Activated CD8-positive, alpha-beta memory T cell treated with anti-CD3 and anti-CD28 coated beads for 1 hour (primary cell): ENCODE results near the gene PTK6.
"Not testable (repeated sequence)": the region's sequence is repeated elsewhere in the genome, so short reads cannot be mapped to it uniquely, and the experiment has no call there.

ENCODE experiments used
- DNase-seq, 2 donors: peaks; one replicate each; pipeline ENCODE4 v3.0.0-alpha.2; 2020; ENCODE audit warnings: low read depth in 1 of 2; ENCODE audit errors: extremely low read depth in 1 of 2

The PTK6 gene

GRCh38 chr20:63517376-63518309, 19.5 kb downstream of the PTK6 start:
- no peak for DNase-seq

DNA sequence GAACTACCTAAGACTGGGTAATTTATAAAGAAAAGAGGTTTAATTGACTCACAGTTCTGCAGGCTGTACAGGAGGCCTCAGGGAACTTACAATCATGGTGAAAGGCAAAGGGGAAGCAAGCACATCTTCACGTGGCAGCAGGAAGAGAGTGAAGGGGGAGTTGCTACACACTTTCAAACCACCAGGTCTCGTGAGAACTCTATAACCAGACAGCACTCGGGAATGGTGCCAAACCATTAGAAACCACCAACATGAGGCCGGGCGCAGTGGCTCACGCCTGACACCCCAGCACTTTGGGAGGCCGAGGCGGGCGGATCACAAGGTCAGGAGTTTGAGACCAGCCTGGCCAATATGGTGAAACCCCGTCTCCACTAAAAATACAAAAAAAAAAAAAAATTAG, 22.7 kb downstream of the PTK6 start:
- DNase-seq: not testable (repeated sequence)

GRCh38 chr20:63513207-63513606, 24.0 kb downstream of the PTK6 start:
- no peak for DNase-seq

DNA sequence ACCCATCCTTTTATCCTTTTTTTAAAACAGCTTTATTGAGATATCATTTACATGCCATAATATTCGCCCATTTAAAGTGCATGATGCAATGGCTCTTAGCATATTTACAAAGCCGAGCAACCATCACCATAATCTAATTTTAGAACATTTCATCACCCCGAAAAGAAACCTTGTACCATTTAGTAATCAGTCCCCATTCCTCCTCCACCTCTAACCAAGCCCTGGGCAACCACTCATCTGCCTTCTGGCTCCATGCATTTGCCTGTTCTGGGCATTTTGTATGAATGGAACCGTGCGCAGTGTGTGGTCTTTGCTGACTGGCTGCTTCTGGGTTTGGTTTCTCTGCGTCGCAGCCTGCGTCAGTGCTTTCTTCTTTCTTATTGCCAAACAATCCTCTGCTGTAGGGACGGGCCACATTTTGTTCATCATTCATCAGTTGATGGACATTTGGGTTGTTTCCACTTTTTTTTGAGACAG, 28.1 kb downstream of the PTK6 start:
- no peak for DNase-seq

GRCh38 chr20:63508072-63508768, 29.0 kb downstream of the PTK6 start:
- no peak for DNase-seq

DNA sequence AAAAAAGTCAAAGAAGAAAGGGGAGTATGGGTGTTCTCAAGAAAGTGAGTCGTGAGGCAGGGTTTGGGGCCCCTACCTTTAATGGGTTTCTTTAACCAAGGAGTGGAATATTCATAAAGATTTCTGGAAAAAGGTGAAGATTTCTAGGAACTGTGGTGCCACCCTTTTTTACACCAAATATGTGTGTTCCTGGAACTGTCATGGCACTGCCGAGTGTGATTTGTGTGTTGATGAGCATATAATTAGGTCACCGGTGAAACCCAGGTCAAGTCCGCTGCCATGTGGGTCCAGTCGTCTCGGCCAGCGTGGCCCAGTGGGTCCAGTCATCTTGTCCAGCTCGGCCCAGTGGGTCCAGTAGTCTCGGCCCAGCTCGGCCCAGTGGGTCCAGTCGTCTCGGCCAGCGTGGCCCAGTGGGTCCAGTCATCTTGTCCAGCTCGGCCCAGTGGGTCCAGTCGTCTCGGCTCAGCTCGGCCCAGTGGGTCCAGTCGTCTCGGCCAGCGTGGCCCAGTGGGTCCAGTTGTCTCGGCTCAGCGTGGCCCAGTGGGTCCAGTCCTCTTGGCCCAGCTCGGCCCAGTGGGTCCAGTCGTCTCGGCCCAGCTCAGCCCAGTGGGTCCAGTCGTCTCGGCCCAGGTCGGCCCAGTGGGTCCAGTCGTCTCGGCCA, 30.0 kb downstream of the PTK6 start:
- no peak for DNase-seq

DNA sequence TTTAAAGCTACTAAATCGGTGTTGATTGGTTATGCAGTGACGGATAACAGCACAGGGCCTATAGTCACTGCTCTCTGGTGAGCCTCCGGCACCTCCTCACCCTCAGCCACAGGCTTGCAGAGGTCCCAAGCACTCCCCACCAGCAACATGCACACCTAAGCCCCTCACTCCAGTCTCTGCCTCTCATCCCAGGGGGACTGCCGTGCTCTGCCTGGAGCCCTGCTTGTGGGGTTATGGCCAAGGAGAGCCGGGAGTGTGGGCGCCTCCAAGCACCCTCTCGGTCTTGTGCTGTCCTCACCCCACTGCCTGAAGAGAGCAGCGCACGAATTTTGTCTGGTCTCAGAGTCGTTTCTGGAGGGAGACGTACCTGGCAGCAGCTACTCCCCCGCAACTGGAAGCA, 31.5 kb downstream of the PTK6 start:
- DNase-seq: no peak

DNA sequence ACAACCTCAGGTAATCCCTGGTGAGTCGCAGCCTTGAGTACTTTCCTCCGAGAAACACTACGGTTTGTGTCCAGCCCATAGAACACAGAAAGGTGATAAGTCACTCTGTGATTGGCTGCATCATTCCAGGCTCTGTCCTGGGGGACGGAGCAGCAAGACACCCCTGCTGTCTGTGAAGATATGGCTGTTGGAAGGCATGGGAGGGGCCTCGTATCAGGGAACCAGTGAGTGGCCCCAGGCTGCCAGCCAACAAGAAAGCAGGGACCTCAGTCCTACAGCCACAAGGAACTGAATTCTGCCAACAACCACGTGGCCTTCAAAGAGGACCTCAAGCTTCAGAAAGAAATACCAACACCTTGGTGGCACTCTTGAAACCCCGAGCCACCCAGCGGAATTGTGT, 31.9 kb downstream of the PTK6 start:
- DNase-seq: no peak

DNA sequence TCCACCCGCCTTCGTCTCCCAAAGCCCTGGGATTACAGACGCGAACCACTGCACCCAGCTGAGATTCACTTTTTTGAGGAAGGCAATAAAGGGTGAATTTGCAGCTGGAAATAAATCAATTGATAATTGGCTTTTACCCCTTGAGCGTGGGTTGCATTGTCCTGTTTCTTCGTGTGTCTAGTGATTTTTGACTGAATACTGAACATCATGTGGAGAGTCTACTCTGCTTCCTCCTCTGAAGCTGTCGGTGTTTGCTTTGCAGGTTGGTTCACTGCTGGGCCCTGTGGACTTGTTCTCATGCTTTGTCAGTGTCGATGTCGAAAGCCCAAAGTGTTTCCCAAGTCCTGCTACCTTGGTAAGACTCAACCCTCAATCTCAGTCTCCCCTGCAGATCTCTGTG, 32.5 kb downstream of the PTK6 start:
- DNase-seq: no peak

DNA sequence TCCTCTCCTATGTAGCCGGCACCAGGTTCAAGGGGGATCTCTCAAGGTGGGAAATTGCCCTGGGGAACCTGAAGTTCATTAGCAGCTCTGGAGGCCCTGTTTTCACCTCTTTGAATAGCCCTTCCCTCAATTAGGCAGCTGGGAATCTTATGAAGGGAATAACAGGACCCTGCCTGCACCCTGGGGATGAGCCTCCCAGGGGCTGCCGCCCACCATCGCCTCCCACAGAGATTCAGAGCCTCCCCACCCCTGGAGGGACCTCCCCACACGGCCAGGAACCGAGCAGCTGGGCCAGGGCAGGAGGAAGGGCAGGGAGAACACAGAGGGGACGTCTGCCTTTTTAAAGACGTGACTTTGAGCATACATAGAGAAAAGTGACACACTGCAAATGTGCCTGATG, 33.7 kb downstream of the PTK6 start:
- no peak for DNase-seq

DNA sequence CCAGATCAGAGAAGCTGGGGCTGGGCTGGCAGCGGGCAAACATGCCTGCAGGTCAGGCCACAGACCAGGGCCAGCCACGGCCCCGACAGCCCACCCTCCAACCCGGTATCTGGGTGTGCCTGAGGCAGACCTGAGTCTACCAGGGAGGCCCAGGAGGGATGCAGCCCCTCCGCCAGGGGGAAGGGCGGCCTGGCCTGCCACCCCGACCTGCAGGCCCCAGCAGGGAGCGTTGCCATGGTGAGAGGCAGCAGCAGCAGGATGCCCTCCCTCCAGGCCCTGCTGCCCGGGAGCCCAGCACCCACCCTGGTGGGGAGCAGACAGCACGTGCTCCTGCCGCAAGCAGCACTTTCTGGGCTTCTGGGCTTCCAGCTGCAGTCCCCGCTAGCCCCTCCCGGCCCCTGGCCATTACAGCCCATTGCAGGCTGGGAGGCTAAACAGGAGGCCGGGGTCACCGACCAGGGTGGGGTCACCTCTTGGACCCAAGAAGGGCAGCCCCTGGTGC, 34.5 kb downstream of the PTK6 start:
- no peak for DNase-seq

DNA sequence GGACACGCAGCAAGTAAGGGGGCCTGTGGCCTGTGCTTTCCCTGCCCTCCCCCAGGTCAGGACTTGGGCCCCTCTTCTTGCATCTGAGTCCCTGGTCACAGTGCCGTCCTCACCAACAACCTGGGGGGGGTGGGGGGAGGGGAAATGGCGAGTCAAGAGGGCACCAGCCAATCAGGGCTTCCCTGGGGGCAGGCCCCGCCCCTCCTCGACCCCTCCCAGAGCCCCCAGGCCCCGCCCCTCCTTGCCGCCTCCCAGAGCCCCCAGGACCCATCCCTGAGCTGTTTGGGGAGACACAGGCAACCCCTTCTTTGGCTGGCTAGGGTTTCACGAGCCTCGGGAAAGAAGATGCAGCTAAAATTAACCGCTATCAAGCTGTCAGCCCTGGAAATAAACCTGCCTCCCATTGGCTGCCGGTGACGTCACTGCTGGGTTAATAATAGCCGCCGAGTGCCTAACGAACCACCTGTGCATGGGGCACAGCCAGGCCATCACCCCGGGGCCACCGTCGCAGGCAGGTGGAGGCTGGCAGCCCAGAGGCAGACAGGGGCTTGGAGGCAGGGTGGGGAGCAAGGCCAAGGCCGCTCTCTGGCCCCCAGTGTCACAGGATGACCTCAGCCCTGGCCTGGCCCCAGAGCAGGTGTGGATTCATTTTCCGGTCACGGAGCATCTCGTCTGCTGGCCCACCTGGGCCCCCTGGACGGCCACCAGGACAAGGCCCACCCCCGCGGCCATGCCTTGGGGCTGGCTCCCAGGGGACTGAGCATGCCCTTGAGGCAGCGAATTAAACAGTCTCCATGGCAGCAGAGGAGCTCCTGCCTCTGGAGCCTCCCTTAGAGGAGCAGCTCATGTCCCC, 35.1 kb downstream of the PTK6 start:
- no peak for DNase-seq

DNA sequence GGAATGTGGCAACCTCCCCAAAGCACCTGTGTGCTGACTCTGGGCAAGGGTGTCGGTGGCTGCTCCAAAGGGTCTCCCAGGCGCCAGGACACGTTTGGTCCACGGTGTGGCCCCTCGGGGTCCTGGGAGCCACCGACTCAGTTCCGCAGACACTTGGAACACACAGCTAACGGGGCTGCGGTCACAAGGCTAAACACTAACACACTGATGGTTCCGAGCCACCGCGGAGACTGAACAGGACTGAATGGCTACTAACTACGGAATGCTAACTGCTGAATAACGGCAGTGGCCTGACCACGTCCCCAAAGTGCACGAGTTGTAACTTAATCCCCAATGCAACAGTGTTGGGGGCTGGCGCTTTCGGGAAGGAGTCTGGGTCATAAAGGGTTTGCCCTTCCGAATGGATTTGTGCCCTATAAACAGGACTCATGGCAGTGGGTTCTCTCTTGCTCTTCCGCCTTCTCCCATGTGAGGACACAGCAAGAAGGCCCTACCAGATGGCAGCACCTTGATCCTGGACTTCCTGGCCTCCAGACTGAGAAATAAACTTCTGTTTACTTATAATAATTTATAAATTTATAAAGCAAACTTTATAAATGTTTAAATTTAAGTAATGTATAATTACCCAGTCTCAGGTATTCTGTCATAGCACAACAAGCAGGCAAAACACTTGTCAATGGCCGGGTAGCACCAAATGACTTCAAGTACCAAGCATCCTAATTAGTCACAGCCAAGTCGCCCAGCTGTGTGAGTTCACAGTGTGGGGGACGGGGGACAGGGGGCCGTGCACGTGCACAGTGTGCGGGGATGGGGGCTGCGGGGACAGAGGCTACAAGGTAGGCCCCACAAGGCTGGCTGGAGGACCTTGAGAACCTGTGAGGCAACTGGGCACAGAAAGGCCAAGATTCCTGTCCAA, 36.0 kb downstream of the PTK6 start:
- no peak for DNase-seq

DNA sequence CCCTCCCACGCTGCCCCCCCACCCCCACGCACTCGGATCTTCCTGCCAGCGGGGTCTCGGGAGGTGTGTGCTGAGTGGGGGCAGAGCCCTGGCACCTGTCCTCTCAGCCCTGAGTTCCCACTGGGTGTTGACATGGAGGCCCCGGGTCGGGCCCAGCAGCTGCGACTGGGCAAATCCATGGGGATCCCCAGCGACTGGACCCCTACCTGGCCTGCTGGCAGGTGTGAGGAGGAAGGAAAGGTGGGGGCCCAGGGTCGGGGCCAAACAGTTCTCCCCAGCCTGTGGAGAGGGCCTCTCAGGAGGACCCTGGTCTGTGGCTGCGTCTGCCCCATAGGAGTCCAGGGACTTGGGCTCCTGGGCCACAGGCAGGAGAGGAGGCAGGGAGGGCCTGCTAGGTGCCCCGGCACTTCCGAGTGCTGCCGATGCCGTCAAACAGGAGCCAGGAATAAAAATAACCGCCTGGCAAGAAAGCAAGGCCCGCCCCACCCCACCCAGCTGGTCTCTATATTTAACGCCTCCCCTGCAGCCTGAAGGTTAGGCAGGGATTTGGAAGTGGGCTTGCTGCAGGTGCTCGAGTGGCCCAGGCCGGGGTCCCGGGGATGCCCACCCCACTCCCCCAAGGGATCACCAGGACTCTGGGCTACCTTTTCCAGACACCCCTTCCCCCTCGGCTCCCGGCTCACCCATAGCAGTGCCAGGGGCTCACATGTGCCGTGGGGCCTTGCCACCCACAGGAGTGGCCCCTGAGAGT, 36.9 kb downstream of the PTK6 start:
- no peak for DNase-seq

DNA sequence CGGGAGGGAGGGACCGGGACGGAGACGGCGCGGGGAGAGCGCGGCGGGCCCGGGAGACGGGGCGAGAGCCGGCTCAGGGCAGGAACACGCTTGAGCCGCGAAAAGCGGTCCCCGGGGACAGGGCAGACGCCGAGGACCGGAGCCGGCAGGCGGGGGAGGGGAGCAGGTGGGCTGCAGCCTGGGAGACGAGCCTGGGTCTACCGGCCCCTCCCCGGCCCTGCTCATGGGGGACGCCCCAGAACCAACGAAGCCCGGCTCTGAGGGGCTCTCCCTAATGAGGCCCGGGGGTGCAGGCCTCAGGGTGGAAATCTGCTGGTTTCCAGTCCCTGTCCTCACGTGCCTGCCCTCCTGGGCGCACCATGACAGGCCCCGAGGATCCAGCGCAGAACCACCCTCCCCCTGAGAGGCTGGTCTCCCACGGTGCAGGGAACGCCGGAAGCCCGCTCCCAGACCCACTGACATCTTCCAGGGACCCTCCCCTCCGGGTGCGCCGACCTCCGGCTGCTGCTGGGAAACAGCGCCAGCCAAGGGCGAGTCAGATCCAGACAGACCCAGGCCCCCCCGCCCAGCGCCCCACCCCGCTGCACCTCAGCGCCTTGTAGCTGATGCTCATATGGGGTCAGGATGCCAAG, 37.7 kb downstream of the PTK6 start:
- no peak for DNase-seq

GRCh38 chr20:63498960-63499337, 38.2 kb downstream of the PTK6 start, which contains the start of gene EEF1A2:
EEF1A2 (minus strand) TSS chr20:63499083; CDS start chr20:63497763, 1,320 bp downstream.
- peak in 1 of 2 donors; percentile 37 for DNase-seq

DNA sequence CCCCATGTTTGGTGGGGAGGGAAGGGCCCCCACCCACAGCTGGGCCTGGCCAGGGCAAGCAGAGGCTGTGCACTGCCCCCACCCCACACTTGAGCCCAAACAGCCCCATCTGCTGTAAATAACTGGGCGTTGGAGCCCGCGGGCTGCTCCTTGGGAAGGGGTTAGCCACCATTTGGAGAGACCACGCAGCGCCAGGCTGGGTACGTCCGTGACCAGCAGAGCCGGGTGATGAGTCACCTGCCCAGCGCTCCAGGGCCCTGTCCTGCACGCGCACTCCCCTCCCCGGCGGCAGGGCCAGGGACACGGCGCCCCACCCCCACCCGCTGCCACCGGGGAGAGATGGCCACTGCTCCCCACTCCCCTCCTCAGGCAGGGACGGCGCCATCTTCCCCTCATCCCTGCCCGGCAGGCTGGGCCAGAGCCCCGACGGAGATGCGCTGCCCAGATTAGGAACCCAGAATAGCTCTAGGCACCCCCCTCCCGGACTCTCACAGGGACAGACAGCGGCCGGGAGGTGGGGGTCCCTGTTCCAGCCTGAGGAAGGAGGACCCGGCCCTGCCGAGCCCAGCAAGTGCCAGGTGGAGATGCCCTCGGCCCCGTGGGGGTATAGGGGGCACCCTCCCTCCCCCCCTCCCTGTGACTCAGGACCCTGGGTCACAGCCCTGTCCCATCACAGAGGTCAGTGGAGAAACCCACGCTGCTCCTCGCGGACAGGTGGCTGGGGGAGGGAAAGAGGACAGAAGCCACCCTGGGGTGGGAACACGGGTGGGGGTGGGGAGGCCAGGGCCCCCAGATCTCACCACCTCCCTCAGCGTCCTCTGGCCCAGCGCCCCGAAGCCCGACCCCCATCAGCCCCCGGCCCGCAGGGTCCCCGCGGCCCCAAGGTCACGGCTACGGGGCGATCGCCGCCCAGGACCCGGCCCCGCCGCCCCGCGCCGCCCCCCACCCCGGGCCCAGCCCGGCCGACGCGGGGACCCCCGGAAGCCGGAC, 38.9 kb downstream of the PTK6 start:
- no peak for DNase-seq
